ACHN (cell line): ENCODE measurements around the gene TNF.
"Not testable (repeated sequence)": the region's sequence is repeated elsewhere in the genome, so short reads cannot be mapped to it uniquely, and the experiment has no call there.

ENCODE experiments used
- DNase-seq: peaks from one replicate; pipeline ENCODE4 v3.0.0-alpha.2; 2015
- in situ Hi-C: cut with HindIII; loops from 2 replicates; pipeline ENCODE4 v1.10.0; 2017; ENCODE audit warnings: low sequenced_read_pairs, low pct_ligation_motif_present, low pct_unique_long_range_greater_than_20kb

TNF gene

GRCh38 chr6:31581434-31582229 lies 6.3 kb downstream of the TNF start:
- DNase-seq = peak; percentile 7
- in situ Hi-C loops = no loop called here

GRCh38 chr6:31582230-31582643 lies 6.9 kb downstream of the TNF start, which contains the start of gene LTB:
LTB (minus strand) TSS chr6:31582424; CDS start chr6:31582417, 7 bp downstream.
- in situ Hi-C loops = no loop called here
- DNase-seq = no peak

- in situ Hi-C loops = no loop called here
- DNase-seq = peak; percentile 38
Measured at GRCh38 chr6:31585491-31585890, 10.1 kb downstream of the TNF start.

GRCh38 chr6:31586008-31586407 lies 10.6 kb downstream of the TNF start, which contains the start of gene LST1:
LST1 (plus strand) TSS chr6:31586277; CDS start chr6:31587300, 1,023 bp downstream.
- in situ Hi-C loops = no loop called here
- DNase-seq = no peak

- in situ Hi-C loops = no loop called here
- no peak for DNase-seq
Measured at GRCh38 chr6:31586599-31587281, 11.4 kb downstream of the TNF start.

GRCh38 chr6:31587791-31588777 lies 12.7 kb downstream of the TNF start:
- in situ Hi-C loops = no loop called here
- DNase-seq = no peak

GRCh38 chr6:31588871-31589650 lies 13.7 kb downstream of the TNF start:
- in situ Hi-C loops = no loop called here
- DNase-seq = no peak

- in situ Hi-C loops, DNase-seq: not testable (repeated sequence)
Measured at GRCh38 chr6:31590691-31591090, 15.3 kb downstream of the TNF start.

GRCh38 chr6:31592396-31592771 lies 17.0 kb downstream of the TNF start:
- in situ Hi-C loops = no loop called here
- DNase-seq = no peak

- DNase-seq = peak; percentile 41
- in situ Hi-C loops = no loop called here
Measured at GRCh38 chr6:31597006-31597405, 21.6 kb downstream of the TNF start.

GRCh38 chr6:31607317-31607716 lies 32.0 kb downstream of the TNF start:
- in situ Hi-C loops = no loop called here
- DNase-seq = no peak

GRCh38 chr6:31609519-31610406 lies 34.4 kb downstream of the TNF start:
- in situ Hi-C loops = no loop called here
- DNase-seq = no peak

- no peak for DNase-seq
- in situ Hi-C loops = no loop called here
Measured at GRCh38 chr6:31610968-31611367, 35.6 kb downstream of the TNF start.

- DNase-seq = no peak
- in situ Hi-C loops = no loop called here
Measured at GRCh38 chr6:31614075-31614619, 38.8 kb downstream of the TNF start.

GRCh38 chr6:31614684-31615578 lies 39.6 kb downstream of the TNF start, which contains the start of gene AIF1:
AIF1 (plus strand) TSS chr6:31615234; CDS start chr6:31615330, 96 bp downstream.
- in situ Hi-C loops = no loop called here
- DNase-seq = no peak

GRCh38 chr6:31615748-31616147 lies 40.4 kb downstream of the TNF start:
- no peak for DNase-seq
- in situ Hi-C loops = no loop called here
